ENCODE data around the gene NUDT22.

GRCh38 chr11:64180891-64181290 is 45.2 kb upstream of the NUDT22 start:
- no peak for TF ChIP-seq CEBPB (IDR thresholded peaks at IDR 0.05)
- no peak for TF ChIP-seq YY1 (IDR thresholded peaks at IDR 0.05; ENCODE audit: low read depth)
- no peak for TF ChIP-seq CREB1 (IDR thresholded peaks at IDR 0.05; ENCODE audit: low read depth)
- no peak for TF ChIP-seq TAF1 (IDR thresholded peaks at IDR 0.05; ENCODE audit: low read depth)
